Testis (tissue), 3 donors: Measurements from ENCODE around the gene NES. TPM values are rescaled to one million over a fixed set of nuclear protein-coding genes. Genes with fewer than 3 reads are reported as not detected.

Source experiments
- DNase-seq: peaks from one replicate; pipeline ENCODE4 v3.0.0-alpha.2; 2019
- H3K27ac ChIP-seq, 2 donors: fragments of 200-600 bp; sonication (generic); one replicate each; pipeline ENCODE4 v1.5.1; 2019
- H3K27me3 ChIP-seq: fragments of 200-600 bp; sonication (generic); one replicate; pipeline ENCODE4 v1.5.1; 2019
- H3K36me3 ChIP-seq: fragments of 200-600 bp; sonication (generic); one replicate; pipeline ENCODE4 v1.5.1; 2017; ENCODE audit warnings: low read depth; ENCODE audit errors: missing control alignments
- H3K4me1 ChIP-seq: fragments of 200-600 bp; sonication (generic); one replicate; pipeline ENCODE4 v1.5.1; 2019
- H3K4me3 ChIP-seq, 2 donors: fragments of 200-600 bp; sonication (generic); one replicate each; pipeline ENCODE4 v1.5.1; 2017 to 2019
- H3K9me3 ChIP-seq: fragments of 200-600 bp; sonication (generic); one replicate; pipeline ENCODE4 v1.5.1; 2017
- POLR2A ChIP-seq: fragments of 450-650 bp; IDR thresholded peaks from one replicate; pipeline ENCODE4 v1.6.1; 2017; ENCODE audit warnings: antibody characterized with exemption, mild to moderate bottlenecking, moderate library complexity
- WGBS, 2 donors: methylation state at CpG; one replicate each; pipeline ENCODE4 v1.1.5; 2018; 5-methylcytosine and 5-hydroxymethylcytosine counted together
- intact Hi-C: fragments of 100-400 bp; cut with DNase I; formaldehyde crosslinking; loops from one replicate; pipeline ENCODE4 v1.15.1; 2023; ENCODE audit warnings: low total_unique reads
- polyA plus RNA-seq: library from polyadenylated mRNA; stranded (reverse); fragments of 350-450 nt; fragmentation: Illumina TruSeq; extraction: RNeasy Lipid Tissue Mini Kit (QIAGEN cat#74804); gene quantifications from one replicate; pipeline ENCODE4 v1.2.3, GENCODE V29; 2014; ENCODE audit warnings: low read depth, low replicate concordance; ENCODE audit not compliant: insufficient read depth
- total RNA-seq, 2 donors: library from RNA; depleted of rRNA; stranded (reverse); fragments of >200 nt; gene quantifications; one replicate each; pipeline ENCODE4 v1.2.3, GENCODE V29; 2016
- TF ChIP-seq, protein P1 (sequence below), 3 experiments: fragments of 450-650 bp in 2 of 3; fragments of 200-600 bp in 1 of 3; sonication (generic) in 1 of 3; IDR thresholded peaks; one replicate each; pipeline ENCODE4 v1.5.1; 2016 to 2019; ENCODE audit warnings: antibody characterized with exemption in 3 of 3, mild to moderate bottlenecking in 2 of 3, moderate library complexity in 1 of 3

NES gene
- total and polyA plus RNA-seq, 3 donors from 2014 or later: 17.6 to 27.7 (median 20.7) TPM

DNA sequence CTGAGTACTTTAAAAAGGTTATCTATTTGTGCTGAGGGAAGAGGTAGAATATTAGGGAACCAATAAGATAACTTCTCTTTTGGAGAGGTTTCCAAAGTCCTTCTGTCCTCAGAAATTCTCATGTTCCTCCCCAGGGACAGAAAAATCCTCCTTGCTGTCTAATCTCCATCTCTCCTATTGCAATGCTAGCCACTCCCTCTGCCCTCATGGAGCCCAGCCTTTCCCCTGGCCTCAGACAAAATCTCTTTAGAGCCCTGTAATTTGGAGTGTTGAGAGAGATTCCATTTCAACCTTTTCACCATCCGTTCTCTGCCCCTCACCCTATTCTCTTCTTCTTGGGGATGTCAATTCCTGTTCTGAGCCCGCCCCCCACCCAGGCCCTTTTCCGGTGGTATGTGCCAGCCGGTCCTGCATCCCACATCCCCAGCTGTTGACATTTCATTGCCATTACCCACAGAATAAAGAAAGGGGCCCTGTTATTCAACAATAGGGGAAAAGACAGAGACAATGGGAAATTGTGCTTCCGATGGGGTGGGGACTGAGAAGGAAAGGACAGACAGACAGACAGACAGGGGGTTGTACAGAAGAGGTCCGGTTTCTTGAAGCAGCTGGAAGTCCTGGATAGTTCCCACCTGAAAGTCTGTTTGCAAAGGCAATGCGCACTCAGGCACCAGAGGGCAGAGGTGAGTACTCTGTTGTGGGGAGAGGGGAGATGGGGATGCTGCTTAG lies 58.2 kb downstream of the NES start, which contains the start of gene HAPLN2:
Gene HAPLN2 (plus strand): TSS at position 563 of the 729 bp plus-strand sequence. CDS start 4,076 bp downstream, outside the sequence.
- Histone ChIP-seq H3K9me3 (no peaks in the 10 kb centered on the region), H3K36me3 (no peaks in the 10 kb centered on the region), H3K4me3 (no peak within 1 kb of the TSS), H3K27ac (no peak within 1 kb of the TSS), H3K27me3 (no peaks in the 10 kb centered on the region), H3K4me1 (peaks cover 14% of the 10 kb centered on the region)
- intact Hi-C loops: no loop called here
- WGBS, 2 donors: 40 to 49% methylated on average over 7 of the region's 7 CpGs
- TF ChIP-seq, protein P1, sequence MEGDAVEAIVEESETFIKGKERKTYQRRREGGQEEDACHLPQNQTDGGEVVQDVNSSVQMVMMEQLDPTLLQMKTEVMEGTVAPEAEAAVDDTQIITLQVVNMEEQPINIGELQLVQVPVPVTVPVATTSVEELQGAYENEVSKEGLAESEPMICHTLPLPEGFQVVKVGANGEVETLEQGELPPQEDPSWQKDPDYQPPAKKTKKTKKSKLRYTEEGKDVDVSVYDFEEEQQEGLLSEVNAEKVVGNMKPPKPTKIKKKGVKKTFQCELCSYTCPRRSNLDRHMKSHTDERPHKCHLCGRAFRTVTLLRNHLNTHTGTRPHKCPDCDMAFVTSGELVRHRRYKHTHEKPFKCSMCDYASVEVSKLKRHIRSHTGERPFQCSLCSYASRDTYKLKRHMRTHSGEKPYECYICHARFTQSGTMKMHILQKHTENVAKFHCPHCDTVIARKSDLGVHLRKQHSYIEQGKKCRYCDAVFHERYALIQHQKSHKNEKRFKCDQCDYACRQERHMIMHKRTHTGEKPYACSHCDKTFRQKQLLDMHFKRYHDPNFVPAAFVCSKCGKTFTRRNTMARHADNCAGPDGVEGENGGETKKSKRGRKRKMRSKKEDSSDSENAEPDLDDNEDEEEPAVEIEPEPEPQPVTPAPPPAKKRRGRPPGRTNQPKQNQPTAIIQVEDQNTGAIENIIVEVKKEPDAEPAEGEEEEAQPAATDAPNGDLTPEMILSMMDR (IDR thresholded peaks at IDR 0.05): no peak
- TF ChIP-seq POLR2A: no peak
- DNase-seq: no peak

Other genes starting within 250 kb of the NES start
- gene MEF2D, start 176.6 kb downstream of the NES start, total RNA-seq: 100 to 1,000 TPM in 1 of 2 donors, 10 to 100 TPM in 1; 96.8 to 113 TPM
- gene MEF2D, start 176.6 kb downstream of the NES start, polyA plus RNA-seq: 34.4 TPM
- gene IQGAP3, start 104.8 kb downstream of the NES start, total RNA-seq: 10 to 100 TPM in 1 of 2 donors, 1 to 10 TPM in 1; 8.2 to 13.4 TPM
- gene IQGAP3, start 104.8 kb downstream of the NES start, polyA plus RNA-seq: 5.6 TPM
- not detected for gene TTC24, start 97.7 kb downstream of the NES start, total RNA-seq
- 0.38 TPM for gene TTC24, start 97.7 kb downstream of the NES start, polyA plus RNA-seq
- gene NAXE, start 85.6 kb downstream of the NES start, total RNA-seq: 100 to 1,000 TPM; 142 to 200 TPM
- 110 TPM for gene NAXE, start 85.6 kb downstream of the NES start, polyA plus RNA-seq
- gene GPATCH4, start 75.9 kb downstream of the NES start, total RNA-seq: 10 to 100 TPM; 21.6 to 26.7 TPM
- gene GPATCH4, start 75.9 kb downstream of the NES start, polyA plus RNA-seq: 18.5 TPM
- gene HAPLN2, start 58.0 kb downstream of the NES start, total RNA-seq: 1 to 10 TPM; 5.5 to 6.0 TPM
- 1.5 TPM for gene HAPLN2, start 58.0 kb downstream of the NES start, polyA plus RNA-seq
- gene BCAN, start 35.3 kb downstream of the NES start, total RNA-seq: 1 to 10 TPM; 8.8 to 9.7 TPM
- gene BCAN, start 35.3 kb downstream of the NES start, polyA plus RNA-seq: 3.3 TPM
- 1 to 10 TPM; 2.1 to 6.8 TPM for gene CRABP2, start 28.2 kb upstream of the NES start, total RNA-seq
- gene CRABP2, start 28.2 kb upstream of the NES start, polyA plus RNA-seq: 21.0 TPM
- 10 to 100 TPM; 34.1 to 69.0 TPM for gene METTL25B, start 51.1 kb upstream of the NES start, total RNA-seq
- 50.5 TPM for gene METTL25B, start 51.1 kb upstream of the NES start, polyA plus RNA-seq
- gene ISG20L2, start 51.4 kb upstream of the NES start, total RNA-seq: 100 to 1,000 TPM in 1 of 2 donors, 10 to 100 TPM in 1; 60.9 to 150 TPM
- 223 TPM for gene ISG20L2, start 51.4 kb upstream of the NES start, polyA plus RNA-seq
- gene MRPL24, start 63.7 kb upstream of the NES start, total RNA-seq: 10 to 100 TPM; 36.6 to 51.7 TPM
- 101 TPM for gene MRPL24, start 63.7 kb upstream of the NES start, polyA plus RNA-seq
- 10 to 100 TPM; 78.2 to 97.7 TPM for gene HDGF, start 74.3 kb upstream of the NES start, total RNA-seq
- gene HDGF, start 74.3 kb upstream of the NES start, polyA plus RNA-seq: 133 TPM
- 10 to 100 TPM; 53.3 to 62.0 TPM for gene PRCC, start 90.1 kb upstream of the NES start, total RNA-seq
- 68.3 TPM for gene PRCC, start 90.1 kb upstream of the NES start, polyA plus RNA-seq
- 1 to 10 TPM in 1 of 2 donors, not detected in 1; 3.1 TPM for gene SH2D2A, start 139.4 kb upstream of the NES start, total RNA-seq
- 1.3 TPM for gene SH2D2A, start 139.4 kb upstream of the NES start, polyA plus RNA-seq
- 1 to 10 TPM; 6.4 to 7.0 TPM for gene INSRR, start 181.7 kb upstream of the NES start, total RNA-seq
- 1.5 TPM for gene INSRR, start 181.7 kb upstream of the NES start, polyA plus RNA-seq
- 10 to 100 TPM; 14.6 to 38.8 TPM for gene NTRK1, start 183.5 kb upstream of the NES start, total RNA-seq
- gene NTRK1, start 183.5 kb upstream of the NES start, polyA plus RNA-seq: 4.7 TPM
- 10 to 100 TPM; 13.8 TPM for gene PEAR1, start 216.3 kb upstream of the NES start, total RNA-seq
- 10.5 TPM for gene PEAR1, start 216.3 kb upstream of the NES start, polyA plus RNA-seq
- gene LRRC71, start 243.2 kb upstream of the NES start, total RNA-seq: 10 to 100 TPM; 17.5 to 23.1 TPM
- 49.2 TPM for gene LRRC71, start 243.2 kb upstream of the NES start, polyA plus RNA-seq